Neural progenitor cell (in vitro differentiated cells): Measurements from ENCODE around the gene UBTD1. TPM values are rescaled to one million over a fixed set of nuclear protein-coding genes. Genes with fewer than 3 reads are reported as not detected.

Experiments
- DNase-seq: peaks from one replicate; pipeline ENCODE4 v3.0.0-alpha.2; 2016; ENCODE audit warnings: low spot score
- H2AFZ ChIP-seq: fragments of 200-600 bp; sonication (generic); replicated peaks from 2 replicates; pipeline ENCODE4 v1.6.1; 2016; ENCODE audit warnings: antibody characterized with exemption
- H3F3A ChIP-seq: fragments of 200-600 bp; sonication (generic); 2 replicates; pipeline ENCODE4 v1.6.1; 2016; ENCODE audit warnings: antibody characterized with exemption, low read depth
- H3K27ac ChIP-seq: fragments of 200-600 bp; sonication (generic); 2 replicates; pipeline ENCODE4 v1.5.1; 2016; ENCODE audit warnings: mild to moderate bottlenecking
- H3K27me3 ChIP-seq: fragments of 200-600 bp; sonication (generic); 2 replicates; pipeline ENCODE4 v1.6.1; 2016; ENCODE audit warnings: mild to moderate bottlenecking, moderate library complexity
- H3K36me3 ChIP-seq: fragments of 200-600 bp; sonication (generic); 2 replicates; pipeline ENCODE4 v1.5.1; 2016
- H3K4me1 ChIP-seq: fragments of 200-600 bp; sonication (generic); 2 replicates; pipeline ENCODE4 v1.6.1; 2016; ENCODE audit warnings: mixed run types
- H3K4me2 ChIP-seq: fragments of 200-600 bp; sonication (generic); 2 replicates; pipeline ENCODE4 v1.6.1; 2016
- H3K4me3 ChIP-seq: fragments of 200-600 bp; sonication (generic); 2 replicates; pipeline ENCODE4 v1.5.1; 2016
- H3K79me2 ChIP-seq: fragments of 200-600 bp; sonication (generic); 2 replicates; pipeline ENCODE4 v1.6.1; 2016; ENCODE audit warnings: low read depth
- H3K9ac ChIP-seq: fragments of 200-600 bp; sonication (generic); 2 replicates; pipeline ENCODE4 v1.6.1; 2016
- H3K9me3 ChIP-seq: fragments of 200-600 bp; sonication (generic); 2 replicates; pipeline ENCODE4 v1.5.1; 2016; ENCODE audit warnings: low read depth
- H4K20me1 ChIP-seq: fragments of 200-600 bp; sonication (generic); 2 replicates; pipeline ENCODE4 v1.6.1; 2016; ENCODE audit warnings: low read depth
- H3K27ac Mint-ChIP-seq: 3 replicates; pipeline ENCODE4 v1.8.0; 2021; ENCODE audit warnings: mixed read lengths
- H3K27me3 Mint-ChIP-seq: 2 replicates; pipeline ENCODE4 v1.8.0; 2022; ENCODE audit warnings: low read depth, mild to moderate bottlenecking, inconsistent platforms, moderate library complexity, mixed read lengths; ENCODE audit not compliant: insufficient read depth
- H3K36me3 Mint-ChIP-seq: 3 replicates; pipeline ENCODE4 v1.8.0; 2021; ENCODE audit warnings: mixed read lengths
- H3K4me1 Mint-ChIP-seq: 3 replicates; pipeline ENCODE4 v1.8.0; 2021; ENCODE audit warnings: mixed read lengths
- H3K4me3 Mint-ChIP-seq: 3 replicates; pipeline ENCODE4 v1.8.0; 2021; ENCODE audit warnings: mild to moderate bottlenecking, moderate library complexity, mixed read lengths
- H3K9me3 Mint-ChIP-seq: 3 replicates; pipeline ENCODE4 v1.8.0; 2020; ENCODE audit warnings: mixed read lengths
- EZH2 ChIP-seq: fragments of 200-600 bp; sonication (generic); IDR thresholded peaks from 2 replicates; pipeline ENCODE4 v1.6.1; 2017; ENCODE audit warnings: antibody characterized with exemption, mild to moderate bottlenecking, moderate library complexity
- EZH2phosphoT487 ChIP-seq: fragments of 200-600 bp; sonication (generic); IDR thresholded peaks from 2 replicates; pipeline ENCODE4 v1.6.1; 2017; ENCODE audit warnings: antibody characterized with exemption
- total RNA-seq: library from RNA; depleted of rRNA; stranded (reverse); fragments of >200 nt; gene quantifications from 2 replicates; pipeline ENCODE4 v1.2.3, GENCODE V29; 2015; ENCODE audit warnings: low replicate concordance
- TF ChIP-seq, protein P1 (sequence below): fragments of 200-600 bp; sonication (generic); IDR thresholded peaks from 2 replicates; pipeline ENCODE4 v1.5.1; 2017; ENCODE audit warnings: antibody characterized with exemption, mild to moderate bottlenecking

UBTD1 gene
- total RNA-seq, 1 donor from 2014 or later, result 4.7 TPM

DNA sequence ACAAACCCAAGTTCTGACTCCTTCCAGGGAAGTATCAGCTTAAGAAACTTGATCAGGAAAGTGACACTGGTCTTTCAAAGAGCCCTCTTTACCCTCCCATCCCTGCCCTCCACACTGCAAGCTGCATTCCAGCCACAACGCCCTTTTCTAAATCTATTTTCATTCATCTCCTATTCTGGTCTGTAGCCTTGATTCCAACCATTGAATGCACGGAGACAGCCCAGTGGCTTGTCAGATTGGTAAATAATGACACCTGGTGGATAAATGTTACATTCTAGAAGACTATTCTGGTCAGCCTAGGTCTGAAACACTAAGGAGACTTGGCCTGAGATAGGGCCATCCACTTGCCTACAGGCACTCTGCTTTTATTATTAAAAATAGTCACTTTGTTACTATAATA is 113.7 kb downstream of the UBTD1 start:
- no peak overlapping the region for H3K27ac ChIP-seq
- Mint-ChIP-seq H3K4me1 (peaks cover under 1% of the 10 kb centered on the region), H3K27me3 (no peaks in the 10 kb centered on the region), H3K4me3 (no peak overlapping the region), H3K27ac (no peak overlapping the region), H3K9me3 (no peaks in the 10 kb centered on the region), H3K36me3 (peaks cover 10% of the 10 kb centered on the region)
- H3F3A ChIP-seq, result no peaks in the 10 kb centered on the region
- no peaks in the 10 kb centered on the region for H3K9me3 ChIP-seq
- peaks cover 1% of the 10 kb centered on the region for H3K4me1 ChIP-seq
- peak; percentile 41 for DNase-seq
- H3K4me3 ChIP-seq, result no peak overlapping the region
- no peak overlapping the region for H2AFZ ChIP-seq
- H3K79me2 ChIP-seq, result no peaks in the 10 kb centered on the region
- peaks cover 7% of the 10 kb centered on the region for H4K20me1 ChIP-seq
- H3K9ac ChIP-seq, result no peak overlapping the region
- TF ChIP-seq EZH2, result no peak
- TF ChIP-seq, protein P1, sequence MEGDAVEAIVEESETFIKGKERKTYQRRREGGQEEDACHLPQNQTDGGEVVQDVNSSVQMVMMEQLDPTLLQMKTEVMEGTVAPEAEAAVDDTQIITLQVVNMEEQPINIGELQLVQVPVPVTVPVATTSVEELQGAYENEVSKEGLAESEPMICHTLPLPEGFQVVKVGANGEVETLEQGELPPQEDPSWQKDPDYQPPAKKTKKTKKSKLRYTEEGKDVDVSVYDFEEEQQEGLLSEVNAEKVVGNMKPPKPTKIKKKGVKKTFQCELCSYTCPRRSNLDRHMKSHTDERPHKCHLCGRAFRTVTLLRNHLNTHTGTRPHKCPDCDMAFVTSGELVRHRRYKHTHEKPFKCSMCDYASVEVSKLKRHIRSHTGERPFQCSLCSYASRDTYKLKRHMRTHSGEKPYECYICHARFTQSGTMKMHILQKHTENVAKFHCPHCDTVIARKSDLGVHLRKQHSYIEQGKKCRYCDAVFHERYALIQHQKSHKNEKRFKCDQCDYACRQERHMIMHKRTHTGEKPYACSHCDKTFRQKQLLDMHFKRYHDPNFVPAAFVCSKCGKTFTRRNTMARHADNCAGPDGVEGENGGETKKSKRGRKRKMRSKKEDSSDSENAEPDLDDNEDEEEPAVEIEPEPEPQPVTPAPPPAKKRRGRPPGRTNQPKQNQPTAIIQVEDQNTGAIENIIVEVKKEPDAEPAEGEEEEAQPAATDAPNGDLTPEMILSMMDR, result peak; percentile 51
- H3K4me2 ChIP-seq, result no peak overlapping the region
- no peaks in the 10 kb centered on the region for H3K36me3 ChIP-seq
- no peaks in the 10 kb centered on the region for H3K27me3 ChIP-seq

DNA sequence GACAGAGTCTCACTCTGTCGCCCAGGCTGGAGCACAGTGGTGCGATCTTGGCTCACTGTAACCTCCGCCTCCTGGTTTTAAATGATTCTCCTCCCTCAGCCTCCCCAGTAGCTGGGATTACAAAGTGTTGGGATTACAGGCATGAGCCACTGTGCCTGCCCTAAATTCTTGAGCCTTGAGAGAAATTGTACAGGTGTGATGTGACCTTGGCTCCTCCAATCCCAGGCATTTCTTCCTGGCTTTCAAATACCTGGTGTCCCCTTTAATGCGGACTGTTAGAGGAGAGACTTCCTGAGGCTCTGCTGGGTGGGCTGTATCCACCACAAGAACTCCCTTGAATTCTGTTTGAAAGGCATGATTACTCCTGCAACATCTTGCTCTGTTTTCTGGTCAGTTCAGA is 119.6 kb downstream of the UBTD1 start:
- Histone ChIP-seq H4K20me1 (peaks cover 5% of the 10 kb centered on the region), H3K9ac (no peak overlapping the region), H3K4me2 (no peak overlapping the region), H3K79me2 (no peaks in the 10 kb centered on the region), H3K36me3 (no peaks in the 10 kb centered on the region), H3K4me3 (no peak overlapping the region), H2AFZ (no peak overlapping the region), H3F3A (no peaks in the 10 kb centered on the region), H3K27ac (no peak overlapping the region), H3K9me3 (no peaks in the 10 kb centered on the region), H3K27me3 (no peaks in the 10 kb centered on the region), H3K4me1 (no peaks in the 10 kb centered on the region)
- no peak for DNase-seq
- Mint-ChIP-seq H3K36me3 (peaks cover 14% of the 10 kb centered on the region), H3K9me3 (no peaks in the 10 kb centered on the region), H3K27me3 (no peaks in the 10 kb centered on the region), H3K27ac (no peak overlapping the region), H3K4me1 (no peaks in the 10 kb centered on the region), H3K4me3 (no peak overlapping the region)
- no peak for TF ChIP-seq EZH2phosphoT487
- TF ChIP-seq, protein P1, result no peak
- TF ChIP-seq EZH2, result no peak

DNA sequence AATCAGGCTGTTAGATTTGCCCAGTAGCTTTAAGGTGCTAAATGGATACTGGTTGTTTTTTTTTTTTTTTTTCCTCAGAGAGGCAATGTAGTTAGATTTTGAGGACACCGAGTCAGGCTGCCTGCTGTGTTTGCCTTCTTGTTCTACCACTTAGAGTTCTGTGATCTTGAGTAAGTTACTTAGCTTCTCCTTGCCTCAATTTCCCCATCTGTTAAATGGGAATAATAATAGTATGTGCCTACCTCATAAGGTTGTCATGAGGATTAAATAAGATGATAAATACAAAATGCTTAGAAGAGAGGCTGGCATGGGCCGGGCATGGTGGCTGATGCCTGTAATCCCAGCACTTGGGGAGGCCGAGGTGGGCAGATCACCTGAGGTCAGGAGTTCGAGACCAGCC is 120.0 kb downstream of the UBTD1 start:
- Mint-ChIP-seq H3K36me3 (peaks cover 14% of the 10 kb centered on the region), H3K27me3 (no peaks in the 10 kb centered on the region), H3K9me3 (no peaks in the 10 kb centered on the region), H3K27ac (no peak overlapping the region), H3K4me3 (no peak overlapping the region), H3K4me1 (no peaks in the 10 kb centered on the region)
- Histone ChIP-seq H3K36me3 (no peaks in the 10 kb centered on the region), H3K4me2 (no peak overlapping the region), H2AFZ (no peak overlapping the region), H3K9me3 (no peaks in the 10 kb centered on the region), H3K4me3 (no peak overlapping the region), H3F3A (no peaks in the 10 kb centered on the region), H3K79me2 (no peaks in the 10 kb centered on the region), H3K27ac (no peak overlapping the region), H3K4me1 (no peaks in the 10 kb centered on the region), H3K9ac (no peak overlapping the region), H3K27me3 (no peaks in the 10 kb centered on the region), H4K20me1 (peaks cover 6% of the 10 kb centered on the region)
- no peak for DNase-seq
- no peak for TF ChIP-seq EZH2

Other genes with a start within 250 kb of the UBTD1 start
- 58.9 and 88.8 TPM in 2 replicates for gene ARHGAP19, start 206.3 kb upstream of the UBTD1 start, total RNA-seq
- 2.0 and 8.8 TPM in 2 replicates for gene FRAT1, start 179.7 kb upstream of the UBTD1 start, total RNA-seq
- 14.9 and 27.4 TPM in 2 replicates for gene FRAT2, start 164.2 kb upstream of the UBTD1 start, total RNA-seq
- 6.1 and 13.8 TPM in 2 replicates for gene RRP12, start 97.6 kb upstream of the UBTD1 start, total RNA-seq
- 887 and 1,352 TPM in 2 replicates for gene PGAM1, start 72.7 kb upstream of the UBTD1 start, total RNA-seq
- 48.7 and 72.6 TPM in 2 replicates for gene EXOSC1, start 52.9 kb upstream of the UBTD1 start, total RNA-seq
- gene ZDHHC16, start 52.7 kb upstream of the UBTD1 start, total RNA-seq, result 15.2 and 39.4 TPM in 2 replicates
- gene MMS19, start 502 bp upstream of the UBTD1 start, total RNA-seq, result 127 and 216 TPM in 2 replicates
- not detected in 2 replicates for gene ANKRD2, start 73.9 kb downstream of the UBTD1 start, total RNA-seq
- 0.17 and 1.2 TPM in 2 replicates for gene HOGA1, start 85.5 kb downstream of the UBTD1 start, total RNA-seq
- gene C10orf62, start 90.8 kb downstream of the UBTD1 start, total RNA-seq, result not detected in 2 replicates
- 23.8 and 29.3 TPM in 2 replicates for gene MORN4, start 134.6 kb downstream of the UBTD1 start, total RNA-seq
- 11.9 and 20.3 TPM in 2 replicates for gene PI4K2A, start 141.7 kb downstream of the UBTD1 start, total RNA-seq
- gene AVPI1, start 188.3 kb downstream of the UBTD1 start, total RNA-seq, result 2.6 and 5.8 TPM in 2 replicates
- 7.1 and 21.9 TPM in 2 replicates for gene MARVELD1, start 214.8 kb downstream of the UBTD1 start, total RNA-seq
- 13.7 and 28.6 TPM in 2 replicates for gene ZFYVE27, start 238.2 kb downstream of the UBTD1 start, total RNA-seq